ENCODE results near the gene LBR.
"Not testable (repeated sequence)": the region's sequence is repeated elsewhere in the genome, so short reads cannot be mapped to it uniquely, and the experiment has no call there.

The LBR gene

GRCh38 chr1:225407755-225408154 is 20.1 kb downstream of the LBR start:
- no peak for DNase-seq (ENCODE audit: low read depth)

GRCh38 chr1:225406976-225407725 is 20.7 kb downstream of the LBR start:
- TF ChIP-seq CTCF (IDR thresholded peaks at IDR 0.05; ENCODE audit: low read length, missing control alignments), result no peak
- DNase-seq (ENCODE audit: low read depth), result no peak
- H3K4me3 ChIP-seq (replicated peaks; ENCODE audit: low read depth, low read length), result no peak overlapping the region

More at GRCh38 chr1:225407755-225408154, 20.1 kb downstream of the LBR start:
- no peak for TF ChIP-seq CTCF (IDR thresholded peaks at IDR 0.05; ENCODE audit: low read length, missing control alignments)
- no peak overlapping the region for H3K4me3 ChIP-seq (replicated peaks; ENCODE audit: low read depth, low read length)

DNA sequence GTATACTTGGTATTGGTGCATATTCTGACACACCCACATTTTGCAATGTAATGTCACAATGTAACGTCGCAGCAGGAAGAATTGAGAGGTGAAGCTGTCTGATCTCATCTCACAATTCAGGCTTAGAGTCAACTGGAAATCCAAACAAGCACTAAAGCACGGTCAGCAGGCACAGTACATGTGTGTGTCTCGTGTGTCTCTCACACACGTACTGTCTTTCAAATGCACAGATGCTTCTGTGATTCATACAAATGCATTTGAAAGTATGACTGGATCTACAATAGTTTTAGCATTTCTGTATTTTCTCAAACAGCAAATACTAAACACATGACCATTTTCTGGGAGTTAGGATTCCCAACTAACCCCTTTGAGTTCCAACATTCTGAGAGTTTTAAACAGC is 26.9 kb downstream of the LBR start:
- no peak for TF ChIP-seq CTCF (IDR thresholded peaks at IDR 0.05; ENCODE audit: low read length, missing control alignments)
- H3K4me3 ChIP-seq (replicated peaks; ENCODE audit: low read depth, low read length), result no peak overlapping the region
- DNase-seq (ENCODE audit: low read depth), result no peak

GRCh38 chr1:225396357-225396756 is 31.5 kb downstream of the LBR start:
- no peak for DNase-seq (ENCODE audit: low read depth)
- no peak overlapping the region for H3K4me3 ChIP-seq (replicated peaks; ENCODE audit: low read depth, low read length)
- TF ChIP-seq CTCF (IDR thresholded peaks at IDR 0.05; ENCODE audit: low read length, missing control alignments), result no peak

- no peak for DNase-seq (ENCODE audit: low read depth)
- no peak overlapping the region for H3K4me3 ChIP-seq (replicated peaks; ENCODE audit: low read depth, low read length)
- TF ChIP-seq CTCF (IDR thresholded peaks at IDR 0.05; ENCODE audit: low read length, missing control alignments), result no peak
Measured at GRCh38 chr1:225389843-225390242, 38.0 kb downstream of the LBR start.

DNA sequence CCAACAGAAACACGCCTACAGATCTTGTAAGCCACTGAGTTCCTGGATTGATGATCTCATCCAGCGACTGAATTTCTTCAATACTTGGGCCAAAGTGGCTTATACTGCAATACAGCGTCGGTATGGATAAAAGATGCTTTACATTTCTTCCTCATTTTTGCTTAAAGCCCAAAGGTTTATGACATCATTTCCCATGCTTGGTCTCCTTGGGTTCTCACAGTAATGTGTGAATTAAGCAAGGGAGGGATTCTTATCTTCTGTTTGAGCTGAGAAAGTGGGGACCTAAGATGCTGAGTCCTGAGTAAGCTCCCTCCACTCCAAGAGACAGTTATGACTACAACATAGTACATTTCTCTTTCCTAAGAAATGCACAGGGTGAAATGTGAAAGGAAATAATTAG is 39.5 kb downstream of the LBR start:
- TF ChIP-seq CTCF (IDR thresholded peaks at IDR 0.05; ENCODE audit: low read length, missing control alignments), result no peak
- DNase-seq (ENCODE audit: low read depth), result peak; percentile 39
- no peak overlapping the region for H3K4me3 ChIP-seq (replicated peaks; ENCODE audit: low read depth, low read length)

- not testable (repeated sequence) for DNase-seq (ENCODE audit: low read depth); H3K4me3 ChIP-seq (replicated peaks; ENCODE audit: low read depth, low read length)
Measured at GRCh38 chr1:225386860-225387259, 41.0 kb downstream of the LBR start.

Data from fibroblast of pulmonary artery (primary cell).